Measurements from ENCODE around the gene INPP5J. TPM values are rescaled to one million over a fixed set of nuclear protein-coding genes. Genes with fewer than 3 reads are reported as not detected.

INPP5J gene
- total and polyA plus RNA-seq, 2 experiments from 2014 or later = 4.8 to 14.5 TPM

DNA sequence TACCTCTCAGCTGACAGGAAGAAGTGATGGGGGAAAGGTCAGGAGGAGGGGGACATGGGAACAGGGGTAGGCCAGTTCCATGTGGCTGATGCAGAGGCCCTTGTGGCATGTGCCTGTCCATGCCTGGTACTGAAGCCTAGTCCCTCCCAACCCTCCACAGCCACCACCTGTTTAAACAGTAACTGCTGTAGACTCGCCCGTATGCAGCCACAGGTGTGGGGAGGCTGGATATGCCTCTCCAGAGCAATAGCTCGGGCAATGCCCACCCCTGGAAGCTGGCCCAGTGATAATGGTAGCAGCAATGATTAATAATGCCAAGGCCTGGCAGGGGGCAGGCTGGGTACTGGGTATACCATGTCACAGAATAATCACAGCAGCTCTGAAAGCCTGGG, 39.4 kb upstream of the INPP5J start (continued):
- TF ChIP-seq, protein P1, sequence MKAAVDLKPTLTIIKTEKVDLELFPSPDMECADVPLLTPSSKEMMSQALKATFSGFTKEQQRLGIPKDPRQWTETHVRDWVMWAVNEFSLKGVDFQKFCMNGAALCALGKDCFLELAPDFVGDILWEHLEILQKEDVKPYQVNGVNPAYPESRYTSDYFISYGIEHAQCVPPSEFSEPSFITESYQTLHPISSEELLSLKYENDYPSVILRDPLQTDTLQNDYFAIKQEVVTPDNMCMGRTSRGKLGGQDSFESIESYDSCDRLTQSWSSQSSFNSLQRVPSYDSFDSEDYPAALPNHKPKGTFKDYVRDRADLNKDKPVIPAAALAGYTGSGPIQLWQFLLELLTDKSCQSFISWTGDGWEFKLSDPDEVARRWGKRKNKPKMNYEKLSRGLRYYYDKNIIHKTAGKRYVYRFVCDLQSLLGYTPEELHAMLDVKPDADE (IDR thresholded peaks at IDR 0.05) = no peak
- no peak for TF ChIP-seq STAT1 (IDR thresholded peaks at IDR 0.05; ENCODE audit: unreplicated experiment)
- TF ChIP-seq, protein P2, sequence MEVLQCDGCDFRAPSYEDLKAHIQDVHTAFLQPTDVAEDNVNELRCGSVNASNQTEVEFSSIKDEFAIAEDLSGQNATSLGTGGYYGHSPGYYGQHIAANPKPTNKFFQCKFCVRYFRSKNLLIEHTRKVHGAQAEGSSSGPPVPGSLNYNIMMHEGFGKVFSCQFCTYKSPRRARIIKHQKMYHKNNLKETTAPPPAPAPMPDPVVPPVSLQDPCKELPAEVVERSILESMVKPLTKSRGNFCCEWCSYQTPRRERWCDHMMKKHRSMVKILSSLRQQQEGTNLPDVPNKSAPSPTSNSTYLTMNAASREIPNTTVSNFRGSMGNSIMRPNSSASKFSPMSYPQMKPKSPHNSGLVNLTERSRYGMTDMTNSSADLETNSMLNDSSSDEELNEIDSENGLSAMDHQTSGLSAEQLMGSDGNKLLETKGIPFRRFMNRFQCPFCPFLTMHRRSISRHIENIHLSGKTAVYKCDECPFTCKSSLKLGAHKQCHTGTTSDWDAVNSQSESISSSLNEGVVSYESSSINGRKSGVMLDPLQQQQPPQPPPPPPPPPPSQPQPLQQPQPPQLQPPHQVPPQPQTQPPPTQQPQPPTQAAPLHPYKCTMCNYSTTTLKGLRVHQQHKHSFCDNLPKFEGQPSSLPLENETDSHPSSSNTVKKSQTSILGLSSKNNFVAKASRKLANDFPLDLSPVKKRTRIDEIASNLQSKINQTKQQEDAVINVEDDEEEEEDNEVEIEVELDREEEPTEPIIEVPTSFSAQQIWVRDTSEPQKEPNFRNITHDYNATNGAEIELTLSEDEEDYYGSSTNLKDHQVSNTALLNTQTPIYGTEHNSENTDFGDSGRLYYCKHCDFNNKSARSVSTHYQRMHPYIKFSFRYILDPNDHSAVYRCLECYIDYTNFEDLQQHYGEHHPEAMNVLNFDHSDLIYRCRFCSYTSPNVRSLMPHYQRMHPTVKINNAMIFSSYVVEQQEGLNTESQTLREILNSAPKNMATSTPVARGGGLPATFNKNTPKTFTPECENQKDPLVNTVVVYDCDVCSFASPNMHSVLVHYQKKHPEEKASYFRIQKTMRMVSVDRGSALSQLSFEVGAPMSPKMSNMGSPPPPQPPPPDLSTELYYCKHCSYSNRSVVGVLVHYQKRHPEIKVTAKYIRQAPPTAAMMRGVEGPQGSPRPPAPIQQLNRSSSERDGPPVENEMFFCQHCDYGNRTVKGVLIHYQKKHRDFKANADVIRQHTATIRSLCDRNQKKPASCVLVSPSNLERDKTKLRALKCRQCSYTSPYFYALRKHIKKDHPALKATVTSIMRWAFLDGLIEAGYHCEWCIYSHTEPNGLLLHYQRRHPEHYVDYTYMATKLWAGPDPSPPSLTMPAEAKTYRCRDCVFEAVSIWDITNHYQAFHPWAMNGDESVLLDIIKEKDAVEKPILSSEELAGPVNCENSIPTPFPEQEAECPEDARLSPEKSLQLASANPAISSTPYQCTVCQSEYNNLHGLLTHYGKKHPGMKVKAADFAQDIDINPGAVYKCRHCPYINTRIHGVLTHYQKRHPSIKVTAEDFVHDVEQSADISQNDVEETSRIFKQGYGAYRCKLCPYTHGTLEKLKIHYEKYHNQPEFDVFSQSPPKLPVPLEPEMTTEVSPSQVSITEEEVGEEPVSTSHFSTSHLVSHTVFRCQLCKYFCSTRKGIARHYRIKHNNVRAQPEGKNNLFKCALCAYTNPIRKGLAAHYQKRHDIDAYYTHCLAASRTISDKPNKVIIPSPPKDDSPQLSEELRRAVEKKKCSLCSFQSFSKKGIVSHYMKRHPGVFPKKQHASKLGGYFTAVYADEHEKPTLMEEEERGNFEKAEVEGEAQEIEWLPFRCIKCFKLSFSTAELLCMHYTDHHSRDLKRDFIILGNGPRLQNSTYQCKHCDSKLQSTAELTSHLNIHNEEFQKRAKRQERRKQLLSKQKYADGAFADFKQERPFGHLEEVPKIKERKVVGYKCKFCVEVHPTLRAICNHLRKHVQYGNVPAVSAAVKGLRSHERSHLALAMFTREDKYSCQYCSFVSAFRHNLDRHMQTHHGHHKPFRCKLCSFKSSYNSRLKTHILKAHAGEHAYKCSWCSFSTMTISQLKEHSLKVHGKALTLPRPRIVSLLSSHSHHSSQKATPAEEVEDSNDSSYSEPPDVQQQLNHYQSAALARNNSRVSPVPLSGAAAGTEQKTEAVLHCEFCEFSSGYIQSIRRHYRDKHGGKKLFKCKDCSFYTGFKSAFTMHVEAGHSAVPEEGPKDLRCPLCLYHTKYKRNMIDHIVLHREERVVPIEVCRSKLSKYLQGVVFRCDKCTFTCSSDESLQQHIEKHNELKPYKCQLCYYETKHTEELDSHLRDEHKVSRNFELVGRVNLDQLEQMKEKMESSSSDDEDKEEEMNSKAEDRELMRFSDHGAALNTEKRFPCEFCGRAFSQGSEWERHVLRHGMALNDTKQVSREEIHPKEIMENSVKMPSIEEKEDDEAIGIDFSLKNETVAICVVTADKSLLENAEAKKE (CRISPR knock-in tag; IDR thresholded peaks at IDR 0.05) = no peak

DNA sequence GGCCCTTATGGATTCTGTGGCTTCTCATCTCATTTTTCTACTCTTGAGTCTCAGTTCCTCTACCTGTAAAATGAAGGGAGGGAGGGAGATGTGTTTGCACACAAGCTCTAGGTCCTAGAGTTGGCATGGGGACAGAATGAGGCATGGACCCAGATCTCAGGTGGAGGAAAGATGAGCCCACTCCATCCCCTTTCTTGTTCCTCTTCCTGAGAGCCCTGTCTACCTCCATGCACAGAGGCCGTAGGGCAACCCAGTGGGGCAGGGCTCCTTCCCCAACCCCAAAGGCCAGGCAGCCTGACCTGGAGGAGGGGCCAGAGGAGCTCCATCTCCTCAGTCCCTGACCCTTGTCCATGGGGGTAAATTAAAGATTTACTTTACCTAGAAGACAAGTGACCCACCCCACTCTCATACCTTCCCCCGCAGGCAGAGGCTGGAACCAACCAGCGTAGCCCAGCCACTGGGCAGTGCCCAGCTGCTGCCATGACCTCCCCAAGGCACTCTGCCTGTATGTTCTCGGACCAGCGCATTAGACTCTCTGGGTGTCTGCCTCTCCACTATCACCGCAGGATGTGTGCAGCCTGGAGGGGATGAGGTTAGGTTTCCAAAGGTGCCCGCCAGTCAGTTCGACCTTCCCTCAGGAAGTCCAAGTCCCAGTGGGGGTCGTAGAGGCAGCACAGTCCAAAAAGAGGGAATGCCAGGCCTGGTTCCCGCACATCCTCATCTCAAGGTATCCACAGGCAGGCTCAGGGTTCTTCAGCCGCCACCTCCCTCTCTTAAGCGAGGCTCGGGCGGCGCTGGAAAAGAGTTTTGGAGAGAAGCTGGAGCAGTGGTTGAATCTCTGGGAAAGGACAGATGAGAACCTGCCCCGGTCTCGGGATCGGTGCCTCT, 38.6 kb upstream of the INPP5J start:
- H2AFZ ChIP-seq = peak overlapping the region; percentile 63; the same call in 1 of the 2 replicates

More for the DNA sequence above, 38.6 kb upstream of the INPP5J start:
- Histone ChIP-seq H3F3A (replicated peaks; ENCODE audit: low read depth) (peaks cover 7% of the 10 kb centered on the region; the same call in 1 of the 2 replicates), H3K4me2 (peak overlapping the region; percentile 100), H3K9me2 (ENCODE audit: insufficient read depth) (no peaks in the 10 kb centered on the region), H3K27ac (ENCODE audit: low read depth) (peak overlapping the region; percentile 97; the same call in 1 of the 2 replicates), H3K79me2 (replicated peaks; ENCODE audit: insufficient read depth) (peaks cover 12% of the 10 kb centered on the region), H3K4me1 (ENCODE audit: insufficient read depth) (peaks cover 21% of the 10 kb centered on the region), H3K27me3 (ENCODE audit: insufficient read depth) (peaks cover 9% of the 10 kb centered on the region), H3K36me3 (ENCODE audit: insufficient read depth) (no peaks in the 10 kb centered on the region), H4K20me1 (replicated peaks; ENCODE audit: insufficient read depth) (peaks cover 4% of the 10 kb centered on the region; the same call in 1 of the 2 replicates), H3K4me3 (peak overlapping the region; percentile 96)
- TF ChIP-seq EZH2phosphoT487 (IDR thresholded peaks at IDR 0.05; ENCODE audit: unreplicated experiment) = no peak
- no peak for TF ChIP-seq JUNB (IDR thresholded peaks at IDR 0.05; ENCODE audit: unreplicated experiment)
- no peak for TF ChIP-seq NANOG (IDR thresholded peaks at IDR 0.05; ENCODE audit: borderline replicate concordance)
- no peak for TF ChIP-seq ZNF114 (CRISPR knock-in tag; IDR thresholded peaks at IDR 0.05)
- no peak for TF ChIP-seq CREB1 (CRISPR knock-in tag; IDR thresholded peaks at IDR 0.05; ENCODE audit: low read depth)
- no peak for TF ChIP-seq ZNF331 (CRISPR knock-in tag; IDR thresholded peaks at IDR 0.05; ENCODE audit: low read depth)
- TF ChIP-seq STAT1 (IDR thresholded peaks at IDR 0.05; ENCODE audit: unreplicated experiment) = no peak
- H3K36me3 Mint-ChIP-seq (ENCODE audit: low read depth) = no peaks in the 10 kb centered on the region; the same call in 2 of the 3 replicates
- no peak for DNase-seq (ENCODE audit: low spot score)
- no peaks in the 10 kb centered on the region for H3K9me3 Mint-ChIP-seq
- H3K27me3 Mint-ChIP-seq (ENCODE audit: insufficient read depth, low read depth, poor library complexity) = peaks cover 29% of the 10 kb centered on the region
- peak; percentile 0; the same call in 2 of the 3 replicates for ATAC-seq
- H3K4me3 Mint-ChIP-seq = peak overlapping the region; percentile 94
- H3K27ac Mint-ChIP-seq = peak overlapping the region; percentile 91
- peaks cover 36% of the 10 kb centered on the region for H3K4me1 Mint-ChIP-seq

All from GM23338 (cell line).